ENCODE measurements around the gene GOLGA7B. TPM values are rescaled to one million over a fixed set of nuclear protein-coding genes. Genes with fewer than 3 reads are reported as not detected.
"Not testable (repeated sequence)": the region's sequence is repeated elsewhere in the genome, so short reads cannot be mapped to it uniquely, and the experiment has no call there.

Gene GOLGA7B
- total RNA-seq, 1 donor from 2014 or later, result 0.26 TPM

GRCh38 chr10:97842656-97843280, 6.9 kb upstream of the GOLGA7B start:
- Mint-ChIP-seq H3K27me3 (ENCODE audit: insufficient read depth) (peaks cover 14% of the 10 kb centered on the region), H3K27ac (no peak overlapping the region), H3K4me1 (ENCODE audit: low read depth) (peaks cover 8% of the 10 kb centered on the region), H3K9me3 (no peaks in the 10 kb centered on the region), H3K4me3 (no peak overlapping the region), H3K36me3 (ENCODE audit: low read depth) (no peaks in the 10 kb centered on the region)
- no peak for DNase-seq (ENCODE audit: low spot score)
- intact Hi-C loops (cut with micrococcal nuclease), result no loop called here

GRCh38 chr10:97843281-97843671, 6.4 kb upstream of the GOLGA7B start:
- H3K4me3 Mint-ChIP-seq, result no peak overlapping the region
- no peak for DNase-seq (ENCODE audit: low spot score)
- peaks cover 14% of the 10 kb centered on the region for H3K27me3 Mint-ChIP-seq (ENCODE audit: insufficient read depth)
- no peaks in the 10 kb centered on the region for H3K9me3 Mint-ChIP-seq
- intact Hi-C loops (cut with micrococcal nuclease), result no loop called here
- H3K4me1 Mint-ChIP-seq (ENCODE audit: low read depth), result peaks cover 8% of the 10 kb centered on the region
- no peak overlapping the region for H3K27ac Mint-ChIP-seq
- H3K36me3 Mint-ChIP-seq (ENCODE audit: low read depth), result no peaks in the 10 kb centered on the region

- H3K4me3 Mint-ChIP-seq; H3K9me3 Mint-ChIP-seq; intact Hi-C loops (cut with micrococcal nuclease); H3K36me3 Mint-ChIP-seq (ENCODE audit: low read depth); DNase-seq (ENCODE audit: low spot score); H3K4me1 Mint-ChIP-seq (ENCODE audit: low read depth); H3K27ac Mint-ChIP-seq: not testable (repeated sequence)
- peaks cover 16% of the 10 kb centered on the region for H3K27me3 Mint-ChIP-seq (ENCODE audit: insufficient read depth)
These were observed 5.7 kb upstream of the GOLGA7B start for GRCh38 chr10:97843972-97844371.

GRCh38 chr10:97844678-97845077, 5.0 kb upstream of the GOLGA7B start:
- no peaks in the 10 kb centered on the region for H3K36me3 Mint-ChIP-seq (ENCODE audit: low read depth)
- peaks cover 16% of the 10 kb centered on the region for H3K27me3 Mint-ChIP-seq (ENCODE audit: insufficient read depth)
- peaks cover 15% of the 10 kb centered on the region for H3K4me1 Mint-ChIP-seq (ENCODE audit: low read depth)
- no peaks in the 10 kb centered on the region for H3K9me3 Mint-ChIP-seq
- intact Hi-C loops (cut with micrococcal nuclease), result no loop called here
- DNase-seq (ENCODE audit: low spot score), result no peak
- no peak overlapping the region for H3K4me3 Mint-ChIP-seq
- no peak overlapping the region for H3K27ac Mint-ChIP-seq

GRCh38 chr10:97849103-97849686, 448 bp upstream of the GOLGA7B start:
- Mint-ChIP-seq H3K4me3 (peak overlapping the region; percentile 89), H3K27ac (peak overlapping the region; percentile 31), H3K4me1 (ENCODE audit: low read depth) (peaks cover 31% of the 10 kb centered on the region), H3K9me3 (no peaks in the 10 kb centered on the region), H3K36me3 (ENCODE audit: low read depth) (no peaks in the 10 kb centered on the region), H3K27me3 (ENCODE audit: insufficient read depth) (peaks cover 16% of the 10 kb centered on the region)
- intact Hi-C loops (cut with micrococcal nuclease), result loop anchor here (2.0 kb wide), 1 partner anchor 52 kb away; no protein-coding TSS in a partner anchor
- DNase-seq (ENCODE audit: low spot score), result peak; percentile 13

GRCh38 chr10:97850446-97850845, 803 bp downstream of the GOLGA7B start:
- no peaks in the 10 kb centered on the region for H3K9me3 Mint-ChIP-seq
- H3K27ac Mint-ChIP-seq, result peak overlapping the region; percentile 44
- H3K4me1 Mint-ChIP-seq (ENCODE audit: low read depth), result peaks cover 31% of the 10 kb centered on the region
- no peaks in the 10 kb centered on the region for H3K36me3 Mint-ChIP-seq (ENCODE audit: low read depth)
- DNase-seq (ENCODE audit: low spot score), result no peak
- peaks cover 15% of the 10 kb centered on the region for H3K27me3 Mint-ChIP-seq (ENCODE audit: insufficient read depth)
- H3K4me3 Mint-ChIP-seq, result peak overlapping the region; percentile 82
- intact Hi-C loops (cut with micrococcal nuclease), result loop anchor here (2.0 kb wide), 1 partner anchor 114 kb away; the partner anchor contains the start of gene ZFYVE27

- Mint-ChIP-seq H3K36me3 (ENCODE audit: low read depth) (no peaks in the 10 kb centered on the region), H3K4me1 (ENCODE audit: low read depth) (peaks cover 31% of the 10 kb centered on the region), H3K9me3 (no peaks in the 10 kb centered on the region), H3K4me3 (no peak overlapping the region), H3K27ac (no peak overlapping the region), H3K27me3 (ENCODE audit: insufficient read depth) (peaks cover 15% of the 10 kb centered on the region)
- no peak for DNase-seq (ENCODE audit: low spot score)
- intact Hi-C loops (cut with micrococcal nuclease), result loop anchor here (2.0 kb wide), 1 partner anchor 115 kb away; the partner anchor contains the start of gene ZFYVE27
These were observed 1.8 kb downstream of the GOLGA7B start for GRCh38 chr10:97851341-97852001.

GRCh38 chr10:97852277-97852676, 2.6 kb downstream of the GOLGA7B start:
- Mint-ChIP-seq H3K36me3 (ENCODE audit: low read depth) (no peaks in the 10 kb centered on the region), H3K4me3 (peak overlapping the region; percentile 39)

GRCh38 chr10:97852840-97853405, 3.3 kb downstream of the GOLGA7B start:
- Mint-ChIP-seq H3K4me1 (ENCODE audit: low read depth) (peaks cover 40% of the 10 kb centered on the region), H3K36me3 (ENCODE audit: low read depth) (no peaks in the 10 kb centered on the region), H3K4me3 (no peak overlapping the region), H3K27me3 (ENCODE audit: insufficient read depth) (peaks cover 18% of the 10 kb centered on the region), H3K9me3 (no peaks in the 10 kb centered on the region), H3K27ac (no peak overlapping the region)
- intact Hi-C loops (cut with micrococcal nuclease), result no loop called here
- DNase-seq (ENCODE audit: low spot score), result no peak

More at GRCh38 chr10:97852277-97852676, 2.6 kb downstream of the GOLGA7B start:
- Mint-ChIP-seq H3K9me3 (no peaks in the 10 kb centered on the region), H3K4me1 (ENCODE audit: low read depth) (peaks cover 33% of the 10 kb centered on the region), H3K27me3 (ENCODE audit: insufficient read depth) (peaks cover 17% of the 10 kb centered on the region), H3K27ac (no peak overlapping the region)
- no peak for DNase-seq (ENCODE audit: low spot score)
- intact Hi-C loops (cut with micrococcal nuclease), result no loop called here

GRCh38 chr10:97854743-97855142, 5.1 kb downstream of the GOLGA7B start:
- Mint-ChIP-seq H3K9me3 (no peaks in the 10 kb centered on the region), H3K4me1 (ENCODE audit: low read depth) (peaks cover 41% of the 10 kb centered on the region)

GRCh38 chr10:97858001-97858439, 8.4 kb downstream of the GOLGA7B start:
- no peak overlapping the region for H3K4me3 Mint-ChIP-seq

More at GRCh38 chr10:97854743-97855142, 5.1 kb downstream of the GOLGA7B start:
- Mint-ChIP-seq H3K27me3 (ENCODE audit: insufficient read depth) (peaks cover 14% of the 10 kb centered on the region), H3K4me3 (no peak overlapping the region), H3K27ac (no peak overlapping the region), H3K36me3 (ENCODE audit: low read depth) (no peaks in the 10 kb centered on the region)
- intact Hi-C loops (cut with micrococcal nuclease), result no loop called here
- no peak for DNase-seq (ENCODE audit: low spot score)

GRCh38 chr10:97861097-97861750, 11.6 kb downstream of the GOLGA7B start:
- H3K36me3 Mint-ChIP-seq (ENCODE audit: low read depth), result no peaks in the 10 kb centered on the region
- intact Hi-C loops (cut with micrococcal nuclease), result no loop called here
- peaks cover 5% of the 10 kb centered on the region for H3K27me3 Mint-ChIP-seq (ENCODE audit: insufficient read depth)
- H3K4me1 Mint-ChIP-seq (ENCODE audit: low read depth), result peaks cover 18% of the 10 kb centered on the region
- no peak for DNase-seq (ENCODE audit: low spot score)
- H3K9me3 Mint-ChIP-seq, result no peaks in the 10 kb centered on the region
- H3K4me3 Mint-ChIP-seq, result no peak overlapping the region
- H3K27ac Mint-ChIP-seq, result no peak overlapping the region

More at GRCh38 chr10:97858001-97858439, 8.4 kb downstream of the GOLGA7B start:
- Mint-ChIP-seq H3K27me3 (ENCODE audit: insufficient read depth) (peaks cover 4% of the 10 kb centered on the region), H3K27ac (no peak overlapping the region), H3K36me3 (ENCODE audit: low read depth) (no peaks in the 10 kb centered on the region), H3K4me1 (ENCODE audit: low read depth) (peaks cover 18% of the 10 kb centered on the region), H3K9me3 (no peaks in the 10 kb centered on the region)
- intact Hi-C loops (cut with micrococcal nuclease), result no loop called here
- peak; percentile 25 for DNase-seq (ENCODE audit: low spot score)
